DND-41 (cell line): Measurements from ENCODE around the gene HFM1.

Source experiments
- ATAC-seq: fragments of 200-7000 bp; cut with Tn5 transposase; 3 replicates; pipeline ENCODE4 v1.9.1; 2021; ENCODE audit warnings: low read depth; ENCODE audit not compliant: insufficient read depth
- DNase-seq: peaks from one replicate; pipeline ENCODE4 v3.0.0-alpha.2; 2020
- H2AFZ ChIP-seq: 2 replicates; pipeline ENCODE4 v1.6.0; 2012; ENCODE audit warnings: low read depth, low read length
- H3K27ac ChIP-seq: 2 replicates; pipeline ENCODE4 v1.5.1; 2012; ENCODE audit warnings: low read length, inconsistent platforms
- H3K27me3 ChIP-seq: fragments of 200-600 bp; sonication (generic); 2 replicates; pipeline ENCODE4 v1.6.0; 2012; ENCODE audit warnings: low read length, mild to moderate bottlenecking, inconsistent platforms; ENCODE audit not compliant: insufficient read depth, poor library complexity
- H3K36me3 ChIP-seq: 2 replicates; pipeline ENCODE4 v1.5.1; 2012; ENCODE audit warnings: low read length, inconsistent platforms; ENCODE audit not compliant: insufficient read depth
- H3K4me1 ChIP-seq: 2 replicates; pipeline ENCODE4 v1.5.1; 2012; ENCODE audit warnings: mild to moderate bottlenecking, low read length; ENCODE audit not compliant: insufficient read depth
- H3K4me2 ChIP-seq: 2 replicates; pipeline ENCODE4 v1.6.0; 2012; ENCODE audit warnings: mild to moderate bottlenecking, moderate library complexity, low read length, inconsistent platforms; ENCODE audit not compliant: insufficient read depth
- H3K4me3 ChIP-seq, 2 experiments: fragments of 200-600 bp in 1 of 2; shearing (Covaris generic) in 1 of 2; 2 replicates each; pipeline ENCODE4 v1.5.1; 2012 to 2016; ENCODE audit warnings: inconsistent platforms in 2 of 2, low read length in 2 of 2, mild to moderate bottlenecking in 2 of 2, low read depth in 1 of 2, moderate library complexity in 1 of 2
- H3K79me2 ChIP-seq: 2 replicates; pipeline ENCODE4 v1.6.0; 2012; ENCODE audit warnings: low read length, inconsistent platforms; ENCODE audit not compliant: insufficient read depth
- H3K9ac ChIP-seq: 2 replicates; pipeline ENCODE4 v1.6.0; 2012; ENCODE audit warnings: low read depth, mild to moderate bottlenecking, inconsistent platforms, low read length, moderate library complexity
- H3K9me3 ChIP-seq: 2 replicates; pipeline ENCODE4 v1.5.1; 2012; ENCODE audit warnings: low read length, moderate library complexity, mild to moderate bottlenecking, inconsistent platforms; ENCODE audit not compliant: insufficient read depth, severe bottlenecking
- H4K20me1 ChIP-seq: 2 replicates; pipeline ENCODE4 v1.6.0; 2012; ENCODE audit warnings: low read length; ENCODE audit not compliant: insufficient read depth
- CTCF ChIP-seq: IDR thresholded peaks from 2 replicates; pipeline ENCODE4 v1.5.1; 2012; ENCODE audit warnings: borderline replicate concordance, low read length, moderate library complexity, mild to moderate bottlenecking; ENCODE audit not compliant: poor library complexity, severe bottlenecking; ENCODE audit errors: extremely low read depth
- EZH2 ChIP-seq: IDR thresholded peaks from 3 replicates; pipeline ENCODE4 v1.6.1; 2012; ENCODE audit warnings: borderline replicate concordance, low read depth, mild to moderate bottlenecking, moderate library complexity, low read length, inconsistent platforms; ENCODE audit not compliant: severe bottlenecking

Gene HFM1

GRCh38 chr1:91273875-91274274 lies 130.8 kb downstream of the HFM1 start:
- no peak for TF ChIP-seq CTCF
- TF ChIP-seq EZH2, result no peak
- H3K4me2 ChIP-seq, result no peak overlapping the region
- no peaks in the 10 kb centered on the region for H3K4me1 ChIP-seq
- DNase-seq (no peak), ATAC-seq (no peak)
- H3K79me2 ChIP-seq, result no peaks in the 10 kb centered on the region
- H3K27ac ChIP-seq, result no peak overlapping the region
- H3K9me3 ChIP-seq, result no peaks in the 10 kb centered on the region
- H3K36me3 ChIP-seq, result no peaks in the 10 kb centered on the region
- H2AFZ ChIP-seq, result no peak overlapping the region
- no peak overlapping the region for H3K4me3 ChIP-seq
- no peak overlapping the region for H3K9ac ChIP-seq
- no peaks in the 10 kb centered on the region for H4K20me1 ChIP-seq
- peaks cover 6% of the 10 kb centered on the region for H3K27me3 ChIP-seq

- Histone ChIP-seq H3K9ac (no peak overlapping the region), H3K79me2 (no peaks in the 10 kb centered on the region), H3K27ac (no peak overlapping the region), H3K4me1 (no peaks in the 10 kb centered on the region), H2AFZ (no peak overlapping the region), H4K20me1 (no peaks in the 10 kb centered on the region), H3K4me2 (no peak overlapping the region), H3K4me3 (no peak overlapping the region), H3K9me3 (no peaks in the 10 kb centered on the region), H3K27me3 (no peaks in the 10 kb centered on the region), H3K36me3 (no peaks in the 10 kb centered on the region)
- DNase-seq, result no peak
- TF ChIP-seq CTCF (no peak), EZH2 (no peak)
- ATAC-seq, result no peak
Measured at GRCh38 chr1:91261655-91262054, 143.0 kb downstream of the HFM1 start.

GRCh38 chr1:91245435-91245834 lies 159.2 kb downstream of the HFM1 start:
- H3K27ac ChIP-seq, result no peak overlapping the region
- H4K20me1 ChIP-seq, result no peaks in the 10 kb centered on the region
- H3K4me1 ChIP-seq, result no peaks in the 10 kb centered on the region
- TF ChIP-seq EZH2, result no peak
- TF ChIP-seq CTCF, result no peak
- H3K36me3 ChIP-seq, result no peaks in the 10 kb centered on the region
- H3K4me3 ChIP-seq, result no peak overlapping the region
- H3K9ac ChIP-seq, result no peak overlapping the region
- ATAC-seq (no peak), DNase-seq (no peak)
- H3K4me2 ChIP-seq, result no peak overlapping the region
- H3K9me3 ChIP-seq, result no peaks in the 10 kb centered on the region
- no peaks in the 10 kb centered on the region for H3K27me3 ChIP-seq
- H3K79me2 ChIP-seq, result no peaks in the 10 kb centered on the region
- no peak overlapping the region for H2AFZ ChIP-seq

- DNase-seq (no peak), ATAC-seq (no peak)
- Histone ChIP-seq H3K36me3 (no peaks in the 10 kb centered on the region), H3K4me1 (no peaks in the 10 kb centered on the region), H3K27me3 (no peaks in the 10 kb centered on the region), H3K79me2 (no peaks in the 10 kb centered on the region), H3K9ac (no peak overlapping the region), H3K4me2 (no peak overlapping the region), H3K4me3 (no peak overlapping the region), H2AFZ (no peak overlapping the region), H3K27ac (no peak overlapping the region), H3K9me3 (no peaks in the 10 kb centered on the region), H4K20me1 (no peaks in the 10 kb centered on the region)
- no peak for TF ChIP-seq CTCF
Measured at GRCh38 chr1:91244737-91245136, 159.9 kb downstream of the HFM1 start.
